ENCODE measurements around the gene RNF227.
A peak's percentile ranks its signal among the peaks of the same experiment; 100 is the strongest.
"Not testable (repeated sequence)": the region's sequence is repeated elsewhere in the genome, so short reads cannot be mapped to it uniquely, and the experiment has no call there.

RNF227 gene

DNA sequence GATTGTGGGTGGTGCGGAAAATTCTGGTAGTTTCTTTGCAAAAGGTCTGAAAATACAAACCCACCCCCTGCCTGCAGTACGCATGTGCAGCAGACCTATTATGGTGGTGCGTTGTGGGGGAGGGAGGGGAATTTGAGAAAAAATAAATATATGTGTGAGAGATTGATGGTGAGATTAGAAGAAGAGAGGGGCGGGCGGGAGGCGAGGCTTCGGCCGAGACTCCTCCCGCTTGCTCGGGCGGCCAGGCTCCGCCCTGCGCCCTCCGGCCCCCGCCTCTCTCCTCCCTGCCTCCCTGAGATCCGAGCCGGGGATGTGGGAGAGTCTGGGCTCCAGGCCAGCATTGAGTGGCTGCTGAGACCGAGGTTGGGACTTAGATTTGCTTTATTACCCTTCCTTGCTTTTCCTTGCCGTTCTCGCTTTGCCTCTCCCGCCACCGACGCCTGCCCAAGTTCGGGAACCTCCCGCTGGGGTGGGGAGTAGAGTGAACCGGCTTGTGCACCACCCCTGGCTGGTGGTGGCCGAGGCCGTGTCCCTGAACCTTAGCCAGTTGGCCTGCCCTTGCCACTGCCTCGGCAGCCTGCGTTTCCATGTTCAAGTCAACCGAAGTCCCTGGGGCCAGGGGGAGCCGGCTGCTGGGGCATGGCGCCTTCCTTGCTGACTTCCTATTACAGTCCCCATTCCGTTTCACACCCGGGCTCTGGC lies 28.5 kb downstream of the RNF227 start:
- DNase-seq, result peak; percentile 68

- DNase-seq, result no peak
These were observed 29.0 kb downstream of the RNF227 start for GRCh38 chr17:7887038-7887481.

- DNase-seq, result no peak
These were observed 29.7 kb downstream of the RNF227 start for GRCh38 chr17:7886227-7887037.

- no peak for DNase-seq
These were observed 30.5 kb downstream of the RNF227 start for GRCh38 chr17:7885367-7886226.

GRCh38 chr17:7884581-7885366 lies 31.3 kb downstream of the RNF227 start:
- DNase-seq, result no peak

DNA sequence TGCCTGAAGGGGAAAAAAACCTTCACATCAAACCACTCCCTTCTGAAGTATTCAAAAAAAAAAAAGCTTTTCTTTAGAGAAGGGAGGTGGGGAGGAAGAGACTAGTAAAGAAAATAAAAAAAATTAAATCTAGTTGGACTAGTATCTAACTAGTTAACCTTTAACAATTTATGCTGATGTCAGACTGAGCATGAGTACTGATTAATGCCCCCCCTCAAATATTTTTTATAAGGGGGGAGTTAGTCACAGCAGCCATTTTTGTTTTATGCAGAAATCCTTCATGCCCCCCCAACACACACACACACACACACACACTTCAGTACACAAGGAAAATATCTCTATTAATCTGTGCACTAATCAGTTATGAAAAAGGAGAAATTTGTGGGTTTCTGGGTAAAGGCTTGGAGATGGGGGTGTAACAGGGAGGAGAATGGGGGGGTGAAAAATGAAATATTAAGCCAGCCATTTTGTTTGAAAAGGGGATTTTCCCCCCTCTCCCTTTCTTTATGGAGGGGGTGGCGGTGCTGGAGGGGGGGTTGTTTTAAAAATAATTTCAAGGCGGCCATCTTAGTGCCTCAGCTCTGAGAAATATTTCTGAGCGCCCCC lies 32.2 kb downstream of the RNF227 start:
- no peak for DNase-seq

- no peak for DNase-seq
These were observed 33.5 kb downstream of the RNF227 start for GRCh38 chr17:7882629-7883028.

- DNase-seq, result no peak
These were observed 34.0 kb downstream of the RNF227 start for GRCh38 chr17:7882068-7882467.

DNA sequence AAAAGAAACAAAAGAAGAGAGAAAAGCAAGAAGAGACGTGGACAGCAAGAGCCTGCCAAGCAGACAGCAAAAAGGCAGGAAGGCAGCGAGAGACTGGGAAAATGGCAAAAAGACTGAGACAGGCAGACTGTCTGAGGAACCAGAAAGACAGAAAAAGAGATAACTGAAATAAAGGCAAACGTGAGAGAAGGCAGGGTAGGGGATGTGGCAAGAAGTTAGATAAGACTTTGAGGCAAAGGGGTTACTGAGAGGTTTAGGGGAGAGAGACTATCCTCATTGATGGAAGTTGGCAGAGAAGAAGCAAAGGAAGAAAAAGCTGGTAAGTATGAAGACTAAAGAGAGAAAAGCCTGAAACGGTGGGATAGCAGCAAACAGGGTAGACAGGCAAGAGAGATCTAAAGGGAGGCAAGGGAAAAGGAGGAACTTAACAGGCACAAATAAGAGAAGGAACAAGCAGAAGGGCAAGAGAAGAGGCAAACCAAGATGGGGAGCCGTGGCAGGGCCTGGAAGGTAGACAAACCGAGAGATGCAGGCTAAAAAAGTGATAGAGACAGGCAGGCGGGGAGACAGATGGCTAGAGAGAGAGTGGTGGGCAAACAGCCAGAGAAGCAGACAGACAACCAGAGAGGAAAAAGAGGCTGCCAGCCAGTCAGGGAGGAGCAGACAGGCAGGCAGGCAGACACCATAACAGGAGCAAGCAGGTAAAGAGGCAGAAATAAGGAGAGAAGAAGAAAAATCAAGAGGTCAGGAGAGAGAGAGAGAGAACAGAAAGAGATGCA lies 34.6 kb downstream of the RNF227 start:
- DNase-seq, result no peak

- no peak for DNase-seq
These were observed 35.8 kb downstream of the RNF227 start for GRCh38 chr17:7880076-7880868.

- no peak for DNase-seq
These were observed 37.9 kb downstream of the RNF227 start for GRCh38 chr17:7878234-7878633.

DNA sequence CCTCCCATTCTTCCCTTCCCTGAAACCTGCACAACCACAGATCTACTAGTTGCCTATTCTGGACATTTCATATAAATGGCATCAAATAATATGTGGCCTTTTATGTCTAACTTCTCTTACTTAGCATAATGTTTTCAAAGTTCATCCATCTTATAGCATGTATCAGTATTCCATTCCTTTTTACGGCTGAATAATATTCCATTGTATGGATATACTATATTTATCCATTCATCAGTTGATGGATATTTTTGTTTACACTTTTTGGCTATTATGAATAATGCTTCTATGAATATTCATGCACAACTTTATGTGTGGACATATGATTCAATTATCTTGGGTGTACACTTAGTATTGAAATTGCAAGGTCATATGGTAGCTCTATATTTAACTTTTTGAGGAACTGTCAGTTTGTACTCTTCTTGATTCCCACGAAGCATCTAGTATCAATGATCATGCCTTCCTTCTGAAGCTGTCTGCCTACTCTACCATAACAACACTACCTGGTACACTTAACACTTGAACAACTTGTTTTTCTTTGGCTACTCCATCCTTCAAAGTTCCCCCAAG lies 40.2 kb downstream of the RNF227 start:
- DNase-seq, result no peak

- DNase-seq, result no peak
These were observed 43.0 kb downstream of the RNF227 start for GRCh38 chr17:7873051-7873450.

DNA sequence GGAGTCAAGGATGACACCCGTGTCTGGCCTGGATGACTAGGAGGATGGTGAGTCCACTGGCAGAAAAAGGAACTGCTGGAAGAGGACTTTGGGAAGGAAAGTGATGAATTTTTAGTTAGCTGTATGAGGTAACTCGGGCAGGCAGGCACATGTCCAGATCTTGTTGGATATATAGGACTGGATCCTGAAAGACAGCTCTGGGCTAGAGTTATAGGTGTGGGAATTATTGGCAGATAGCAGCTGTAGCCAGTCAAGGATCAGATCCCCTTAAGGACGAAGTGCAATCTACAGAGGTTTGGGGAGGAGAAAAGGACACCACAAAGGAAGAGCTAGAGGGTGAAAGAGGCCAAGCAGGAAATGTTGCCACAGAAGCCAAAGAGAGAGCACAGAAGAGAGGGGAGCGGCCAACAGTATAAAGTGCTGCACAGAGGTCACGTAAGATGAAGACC lies 48.2 kb downstream of the RNF227 start:
- DNase-seq, result peak; percentile 44

DNA sequence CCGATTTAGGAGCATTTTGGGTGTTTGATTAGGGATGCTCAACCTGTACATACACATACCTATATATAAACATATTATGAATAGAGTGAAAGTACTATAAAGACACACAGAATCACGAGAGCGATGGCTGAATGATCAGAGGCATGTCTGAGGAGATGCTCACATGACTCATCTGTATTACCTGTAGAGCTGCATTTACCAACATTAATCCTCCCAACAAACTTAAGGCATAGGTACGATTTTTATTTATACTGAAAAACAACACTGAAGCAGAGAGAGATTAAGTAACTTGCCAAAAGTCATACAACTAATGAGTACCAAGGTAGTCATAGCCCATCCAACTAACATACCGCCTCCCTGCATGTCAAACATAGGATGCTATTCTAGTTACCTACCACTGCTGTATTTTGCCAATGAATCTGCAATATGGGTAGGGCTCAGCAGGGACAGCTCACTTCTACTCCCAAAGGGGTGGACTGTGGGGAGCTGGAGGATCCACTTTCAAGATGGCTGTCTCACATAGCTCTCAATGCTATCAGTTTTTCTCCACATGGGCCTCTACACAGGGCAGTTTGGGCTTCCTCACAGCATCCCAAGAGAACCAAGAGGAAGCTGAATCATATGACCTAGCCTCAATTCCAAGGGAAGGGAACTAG lies 51.0 kb downstream of the RNF227 start:
- DNase-seq, result no peak

- DNase-seq, result not testable (repeated sequence)
These were observed 51.7 kb downstream of the RNF227 start for GRCh38 chr17:7864384-7864783.
